HG03103 (cell line): Measurements from ENCODE around the gene HAPLN2.
A peak's percentile ranks its signal among the peaks of the same experiment; 100 is the strongest.
"Not testable (repeated sequence)": the region's sequence is repeated elsewhere in the genome, so short reads cannot be mapped to it uniquely, and the experiment has no call there.

ENCODE experiments used
- ATAC-seq: cut with Tn5 transposase; IDR thresholded peaks from one replicate; pipeline ENCODE4 v1.9.1; 2021; ENCODE audit warnings: low read depth; ENCODE audit not compliant: unreplicated experiment

Gene HAPLN2

DNA sequence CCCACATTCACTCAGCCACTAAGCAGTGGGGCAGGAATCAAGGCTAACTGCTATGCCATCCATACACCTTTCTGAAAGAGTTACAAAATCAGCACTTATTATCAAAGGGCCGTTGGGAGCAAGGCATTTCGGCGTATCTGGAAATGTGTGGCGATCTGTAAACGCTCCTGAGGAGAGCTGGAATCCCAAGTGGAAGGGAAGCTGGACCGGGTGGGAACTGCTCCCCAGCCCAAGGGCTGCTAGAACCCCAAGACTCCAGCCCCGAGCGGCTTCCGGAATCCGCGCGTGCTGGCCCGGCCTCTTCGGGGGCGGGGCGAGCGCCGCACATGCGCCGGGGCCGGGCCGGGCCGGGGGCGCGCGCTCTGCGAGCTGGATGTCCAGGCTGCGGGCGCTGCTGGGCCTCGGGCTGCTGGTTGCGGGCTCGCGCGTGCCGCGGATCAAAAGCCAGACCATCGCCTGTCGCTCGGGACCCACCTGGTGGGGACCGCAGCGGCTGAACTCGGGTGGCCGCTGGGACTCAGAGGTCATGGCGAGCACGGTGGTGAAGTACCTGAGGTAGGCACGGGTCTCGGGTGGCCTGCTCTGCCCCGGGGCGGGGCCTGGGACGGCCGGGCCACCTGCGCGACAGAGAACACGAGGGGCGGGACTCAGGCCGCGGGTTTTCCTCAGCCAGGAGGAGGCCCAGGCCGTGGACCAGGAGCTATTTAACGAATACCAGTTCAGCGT lies 27.6 kb upstream of the HAPLN2 start, which contains the start of gene NAXE:
TSS of gene NAXE (plus strand) at position 345 of the 726 bp plus-strand sequence. CDS start at position 374, 29 bp downstream.
- ATAC-seq: peak; percentile 59

DNA sequence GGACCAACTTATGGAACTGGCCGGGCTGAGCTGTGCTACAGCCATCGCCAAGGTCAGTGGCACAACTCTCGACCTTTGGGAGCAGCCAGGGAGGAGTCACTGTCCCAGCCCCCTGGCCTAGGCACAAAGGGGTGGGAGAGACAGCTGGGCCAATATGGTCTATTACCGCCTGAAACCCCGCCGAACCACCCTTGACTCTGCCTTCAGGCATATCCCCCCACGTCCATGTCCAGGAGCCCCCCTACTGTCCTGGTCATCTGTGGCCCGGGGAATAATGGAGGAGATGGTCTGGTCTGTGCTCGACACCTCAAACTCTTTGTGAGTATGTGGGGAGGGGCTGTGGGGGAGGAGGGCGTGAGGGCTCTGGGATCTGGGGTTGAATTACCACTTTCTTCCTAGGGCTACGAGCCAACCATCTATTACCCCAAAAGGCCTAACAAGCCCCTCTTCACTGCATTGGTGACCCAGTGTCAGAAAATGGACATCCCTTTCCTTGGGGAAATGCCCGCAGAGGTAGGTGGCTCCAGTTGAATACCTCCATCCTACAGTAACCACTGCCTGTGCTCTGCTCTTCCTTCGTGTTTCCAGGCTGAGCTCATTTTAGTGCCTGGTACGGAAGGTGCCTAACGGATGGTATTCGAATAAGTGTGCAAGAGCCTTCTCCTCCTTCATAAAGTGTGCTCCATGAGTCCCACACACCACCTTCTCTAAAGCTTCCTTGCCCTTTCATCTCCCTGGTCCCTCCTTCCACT lies 26.9 kb upstream of the HAPLN2 start:
- ATAC-seq: no peak

DNA sequence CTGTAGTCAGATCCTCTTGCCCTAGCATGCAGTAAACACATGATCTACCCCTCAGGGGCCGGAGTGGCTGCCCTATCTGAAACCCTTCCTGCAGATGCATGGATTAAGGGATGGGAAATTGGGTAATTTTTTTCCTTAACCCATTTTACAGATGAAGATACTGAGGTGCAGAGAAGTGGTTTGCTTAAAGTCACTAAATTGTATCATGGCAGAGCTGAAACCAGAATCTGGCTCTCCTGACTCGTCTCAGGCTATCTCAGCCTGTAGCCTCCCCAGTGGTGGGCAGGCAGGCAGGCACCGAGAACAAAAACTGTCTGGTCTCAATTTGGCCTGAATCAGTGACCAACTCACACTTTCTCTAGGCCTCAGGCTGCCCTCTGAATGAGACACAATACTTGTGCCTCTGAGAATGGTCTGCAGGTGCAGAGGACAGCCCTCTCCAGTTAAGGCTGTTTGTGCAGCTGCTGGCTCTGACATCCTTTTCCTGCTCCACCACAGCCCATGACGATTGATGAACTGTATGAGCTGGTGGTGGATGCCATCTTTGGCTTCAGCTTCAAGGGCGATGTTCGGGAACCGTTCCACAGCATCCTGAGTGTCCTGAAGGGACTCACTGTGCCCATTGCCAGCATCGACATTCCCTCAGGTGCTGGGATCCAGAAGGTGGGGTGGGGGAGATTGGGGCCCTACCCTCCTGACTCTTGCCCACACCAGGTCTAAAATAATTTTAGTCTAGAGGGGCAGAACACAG lies 26.1 kb upstream of the HAPLN2 start:
- ATAC-seq: no peak

DNA sequence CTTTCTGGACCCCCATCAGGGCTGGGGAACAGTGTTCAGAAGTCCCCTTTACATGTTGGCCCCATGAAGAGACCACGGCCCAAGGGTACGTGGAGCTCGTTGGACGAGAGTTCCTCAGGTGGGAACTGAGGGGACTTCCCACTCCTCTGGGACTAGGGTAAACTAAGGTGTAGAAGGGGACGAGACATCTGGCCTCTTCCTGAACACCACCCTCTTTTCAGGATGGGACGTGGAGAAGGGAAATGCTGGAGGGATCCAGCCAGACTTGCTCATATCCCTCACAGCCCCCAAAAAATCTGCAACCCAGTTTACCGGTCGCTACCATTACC lies 25.6 kb upstream of the HAPLN2 start:
- ATAC-seq: no peak

DNA sequence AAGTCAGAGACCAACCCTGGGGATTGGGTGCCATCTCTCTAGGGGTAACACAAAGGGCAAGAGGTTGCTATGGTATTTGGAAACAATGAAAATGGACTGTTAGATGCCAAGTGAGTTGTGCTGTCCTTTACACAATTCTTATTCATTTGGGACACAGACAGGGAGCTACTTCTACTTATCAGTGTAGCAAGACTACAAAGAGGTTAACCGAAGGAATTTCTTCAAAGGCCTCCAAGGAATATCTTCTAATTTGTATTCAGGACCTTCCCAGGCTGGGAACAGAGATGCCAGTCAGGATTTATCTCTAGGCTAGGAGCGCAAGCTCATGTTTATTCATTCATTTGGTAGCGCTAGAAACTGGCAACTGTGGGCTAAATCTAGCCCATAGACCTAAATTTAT lies 25.0 kb upstream of the HAPLN2 start:
- no peak for ATAC-seq

DNA sequence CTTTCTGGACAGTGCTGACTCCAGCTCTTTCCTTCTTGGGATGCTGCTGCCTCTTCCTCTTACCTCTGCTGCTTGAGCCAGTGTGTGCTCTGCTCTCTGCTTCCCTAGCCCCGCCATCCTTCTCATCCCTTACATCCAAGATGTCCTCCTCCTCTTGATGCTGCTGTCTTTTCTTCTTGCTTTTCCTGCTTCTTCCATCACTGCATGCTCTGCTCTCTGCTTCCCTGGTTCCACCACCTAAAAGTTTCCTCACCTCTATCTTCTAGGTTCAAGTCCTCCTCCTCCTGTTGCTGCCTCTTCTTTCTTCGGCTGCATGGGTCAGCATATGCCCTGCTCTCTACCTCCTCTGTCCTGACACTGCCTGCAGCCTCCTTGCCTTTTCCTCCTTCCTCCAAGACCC lies 24.2 kb upstream of the HAPLN2 start:
- ATAC-seq: no peak

DNA sequence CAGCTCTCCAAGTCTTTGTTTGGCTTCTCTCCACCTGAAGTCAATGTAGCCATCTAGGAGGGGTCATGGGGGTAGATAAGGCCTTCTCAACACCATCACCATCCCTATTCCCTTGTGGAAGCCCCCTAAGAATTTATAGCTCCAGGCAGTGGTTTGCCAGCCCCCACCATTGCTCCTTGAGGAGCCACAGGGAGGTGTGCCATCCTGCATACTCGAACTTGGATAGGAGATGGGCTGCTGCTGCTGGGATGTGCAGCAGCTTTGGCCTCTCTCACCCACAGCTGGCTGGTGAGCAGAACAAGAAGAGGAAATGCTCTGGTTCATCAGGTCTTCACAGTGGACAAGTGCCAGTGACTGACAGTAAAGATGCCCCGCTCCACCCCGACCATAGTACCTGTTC lies 22.8 kb upstream of the HAPLN2 start:
- no peak for ATAC-seq

DNA sequence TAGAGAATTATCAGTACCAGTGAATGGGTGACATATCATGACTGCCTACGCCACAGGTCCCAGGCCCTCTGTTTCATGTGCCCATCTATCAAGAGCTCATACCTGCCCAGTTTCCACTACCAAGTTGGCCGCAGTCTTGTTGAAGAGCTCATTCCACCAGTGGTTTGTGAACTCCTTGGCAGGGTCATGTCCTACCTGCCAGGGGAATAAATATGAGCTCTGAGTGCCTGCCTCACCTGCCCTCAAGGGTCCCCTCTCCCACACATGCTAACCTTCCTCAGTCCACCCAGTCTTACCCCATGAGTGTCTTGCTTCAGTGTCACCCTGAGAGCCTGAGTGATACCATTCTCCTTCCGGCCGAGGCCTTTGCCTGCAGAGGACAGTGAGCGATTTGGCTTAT lies 21.1 kb upstream of the HAPLN2 start:
- ATAC-seq: no peak

DNA sequence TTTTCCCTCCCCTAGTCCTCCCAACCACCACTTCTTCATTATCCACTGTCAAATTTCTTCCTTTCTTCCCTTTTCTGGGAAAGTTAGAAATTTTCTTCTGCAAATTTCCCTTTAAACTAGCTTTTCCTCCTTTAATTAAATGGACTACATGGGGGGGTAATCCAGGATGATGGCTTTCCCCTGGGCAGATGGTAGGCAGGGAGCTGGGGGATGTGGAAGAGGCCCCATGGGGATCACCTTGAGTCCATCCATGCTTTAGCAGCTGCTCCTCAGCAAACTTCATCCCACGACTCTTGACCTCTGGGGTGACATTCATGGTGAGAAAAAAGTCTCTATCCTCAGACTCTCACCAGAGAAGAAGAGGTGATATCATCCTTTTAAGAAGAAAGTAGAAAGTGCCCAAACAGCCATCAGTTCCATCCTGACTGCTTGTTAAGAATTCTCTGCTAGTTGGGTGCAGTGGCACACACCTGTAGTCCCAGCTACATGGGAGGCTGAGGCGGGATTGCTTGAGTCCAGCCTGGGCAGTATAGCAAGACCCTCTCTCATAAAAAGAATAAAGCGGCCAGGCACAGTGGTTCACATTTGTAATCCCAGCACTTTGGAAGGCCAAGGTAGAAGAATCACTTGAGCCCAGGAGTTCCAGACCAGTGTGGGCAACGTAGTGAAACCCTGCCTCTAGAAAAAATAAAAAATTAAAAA lies 20.3 kb upstream of the HAPLN2 start:
- ATAC-seq: no peak

DNA sequence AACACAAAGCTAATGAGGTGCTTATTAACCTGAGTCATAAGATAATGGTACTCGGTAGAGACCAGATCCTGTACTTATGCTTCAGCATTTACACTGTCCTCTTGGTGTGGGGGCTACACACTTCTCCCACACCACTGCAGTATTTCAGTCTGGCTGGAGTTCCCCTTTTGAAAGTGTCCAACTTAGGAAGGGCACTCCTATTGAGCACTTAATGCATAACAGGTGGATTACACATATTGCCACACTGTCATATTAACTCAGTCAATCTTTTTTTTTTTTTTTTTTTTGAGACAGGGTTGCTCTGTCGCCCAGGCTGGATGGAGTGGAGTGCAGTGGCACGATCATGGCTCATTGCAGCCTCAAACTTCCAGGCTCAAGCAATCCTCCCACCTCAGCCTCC lies 19.4 kb upstream of the HAPLN2 start:
- ATAC-seq: no peak

DNA sequence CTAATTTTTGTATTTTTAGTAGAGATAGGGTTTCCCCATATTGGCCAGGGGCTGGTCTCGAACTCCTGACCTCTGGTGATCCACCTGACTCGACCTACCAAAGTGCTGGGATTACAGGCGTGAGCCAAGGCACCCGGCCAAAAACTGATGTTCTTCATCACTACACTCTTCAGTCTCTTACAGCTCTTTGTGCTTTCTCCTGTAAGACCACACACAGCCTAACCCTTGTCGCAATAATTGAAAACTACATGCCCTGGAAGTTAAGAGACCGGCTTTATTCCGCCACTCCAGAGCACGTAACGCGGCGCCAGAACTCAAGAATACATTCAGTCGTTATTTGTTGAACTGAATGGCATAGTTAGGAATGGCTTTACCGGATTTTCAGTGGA lies 18.5 kb upstream of the HAPLN2 start:
- no peak for ATAC-seq

DNA sequence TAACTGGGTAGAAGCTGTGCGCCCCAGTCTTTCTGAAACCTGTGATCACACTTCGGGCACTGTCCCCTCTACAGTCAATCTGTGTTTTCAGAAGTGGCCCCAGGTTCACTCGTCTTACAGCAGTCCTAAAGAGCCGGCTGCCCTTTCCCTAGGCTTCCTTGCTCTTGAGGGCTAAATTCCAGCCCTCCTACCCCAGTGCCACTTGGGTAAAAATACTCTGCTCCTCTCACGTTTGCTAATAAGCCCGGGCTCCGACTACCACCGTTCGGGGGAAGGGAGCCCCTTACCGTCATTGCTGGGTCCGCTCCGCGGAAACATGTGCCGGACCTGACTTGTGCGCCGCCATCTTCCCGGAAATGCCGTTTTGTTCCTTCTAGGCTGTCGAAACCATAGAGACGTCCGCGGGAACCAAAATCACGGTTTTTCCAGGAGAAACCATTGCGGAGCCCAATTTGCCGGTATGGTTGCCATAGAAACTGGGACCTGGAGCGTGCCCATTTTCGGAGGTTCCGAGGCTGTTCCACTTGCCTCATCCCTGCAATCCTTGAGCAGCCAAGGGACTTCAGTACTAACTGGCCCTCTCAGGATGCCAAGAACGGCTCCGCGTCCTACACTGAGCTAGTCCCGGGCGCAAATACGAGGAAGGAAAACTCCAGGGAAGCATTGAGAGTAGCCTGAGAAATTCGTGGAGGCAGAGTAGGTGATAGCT lies 17.9 kb upstream of the HAPLN2 start, which contains the start of gene GPATCH4:
TSS of gene GPATCH4 (minus strand) at position 358 of the 709 bp plus-strand sequence.
- ATAC-seq: no peak

DNA sequence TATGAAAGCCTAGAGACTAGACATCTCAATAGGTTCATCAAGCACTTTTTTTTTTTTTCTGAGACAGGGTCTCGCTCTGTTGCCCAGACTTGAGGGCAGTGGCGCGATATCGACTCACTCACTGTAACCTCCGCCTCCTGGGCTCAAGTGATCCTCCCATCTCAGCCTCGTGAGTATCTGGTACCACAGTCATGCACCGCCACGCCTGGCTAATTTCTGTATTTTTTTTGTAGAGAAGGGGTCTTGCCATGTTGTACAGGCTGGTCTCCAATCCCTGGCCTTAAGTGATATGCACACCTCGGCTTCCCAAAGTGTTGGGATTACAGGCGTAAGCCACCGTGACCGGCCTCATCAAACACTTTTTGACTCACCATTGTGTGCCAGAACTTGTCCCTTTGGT lies 17.3 kb upstream of the HAPLN2 start:
- ATAC-seq: no peak

DNA sequence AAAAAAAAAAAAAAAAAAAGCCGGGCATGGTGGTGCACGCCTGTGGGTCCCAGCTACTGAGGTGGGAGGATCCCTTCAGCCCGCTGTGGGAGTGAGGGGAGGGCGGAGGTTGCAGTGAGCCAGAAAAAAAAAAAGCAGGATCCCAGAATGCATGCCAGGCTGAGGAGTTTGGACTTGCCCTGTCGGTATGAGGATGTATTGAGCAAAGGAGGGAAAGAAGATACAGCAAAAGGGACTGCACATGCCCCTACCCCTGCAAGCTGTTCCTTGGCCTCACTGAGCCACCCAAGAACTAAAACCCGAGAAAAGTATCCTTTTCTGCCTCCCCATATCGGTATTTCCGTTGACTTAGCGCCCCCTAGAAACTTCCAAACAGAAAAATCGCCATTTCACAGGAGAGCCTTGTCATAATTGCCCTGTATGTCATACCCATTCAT lies 16.6 kb upstream of the HAPLN2 start:
- no peak for ATAC-seq

DNA sequence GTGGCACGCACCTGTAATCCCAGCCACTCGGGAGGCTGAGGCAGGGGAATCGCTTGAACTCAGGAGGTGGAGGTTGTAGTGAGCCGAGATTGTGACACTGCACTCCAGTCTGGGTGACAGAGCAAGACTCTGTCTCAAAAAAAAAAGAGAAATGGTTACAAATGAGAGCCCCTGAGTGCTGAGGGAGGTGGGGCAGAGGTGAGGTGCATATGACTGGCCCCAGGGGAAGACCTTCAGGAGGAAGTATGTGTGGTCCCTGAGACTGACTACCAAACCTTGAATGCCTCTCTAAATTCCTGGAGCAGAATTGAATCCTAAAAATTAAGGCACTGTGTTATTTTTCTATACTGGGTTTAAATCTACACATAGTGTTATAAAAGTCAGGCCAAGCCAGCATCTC lies 11.9 kb upstream of the HAPLN2 start:
- not testable (repeated sequence) for ATAC-seq

DNA sequence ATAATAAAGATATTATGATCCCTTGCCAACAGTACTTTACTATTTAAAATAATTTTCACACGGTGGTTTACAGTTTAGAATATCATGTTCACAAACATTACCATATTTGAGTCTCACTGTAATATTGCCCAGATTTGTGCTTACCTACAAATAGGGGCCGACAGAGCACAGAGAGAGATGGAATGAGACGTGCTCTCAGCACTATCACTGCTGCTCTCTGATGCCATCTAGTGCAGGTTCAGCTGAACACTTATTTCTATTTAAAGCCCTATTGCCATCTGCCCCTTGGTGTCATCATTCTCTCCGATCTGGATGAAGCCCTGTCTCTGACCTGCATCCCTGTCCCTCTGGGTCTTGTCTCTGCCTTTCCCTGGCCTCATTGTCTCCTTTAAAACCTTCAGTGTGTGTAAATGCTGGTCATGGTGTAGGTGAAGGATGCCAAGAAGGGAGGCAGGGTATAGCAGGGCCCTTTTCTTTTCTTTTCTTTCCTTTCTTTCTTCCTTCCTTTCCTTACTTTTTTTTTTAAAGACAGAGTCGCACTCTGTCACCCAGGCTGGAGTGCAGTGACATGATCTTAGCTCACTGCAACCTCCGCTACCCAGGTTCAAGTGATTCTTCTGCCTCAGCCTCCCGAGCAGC lies 11.1 kb upstream of the HAPLN2 start:
- ATAC-seq: no peak

DNA sequence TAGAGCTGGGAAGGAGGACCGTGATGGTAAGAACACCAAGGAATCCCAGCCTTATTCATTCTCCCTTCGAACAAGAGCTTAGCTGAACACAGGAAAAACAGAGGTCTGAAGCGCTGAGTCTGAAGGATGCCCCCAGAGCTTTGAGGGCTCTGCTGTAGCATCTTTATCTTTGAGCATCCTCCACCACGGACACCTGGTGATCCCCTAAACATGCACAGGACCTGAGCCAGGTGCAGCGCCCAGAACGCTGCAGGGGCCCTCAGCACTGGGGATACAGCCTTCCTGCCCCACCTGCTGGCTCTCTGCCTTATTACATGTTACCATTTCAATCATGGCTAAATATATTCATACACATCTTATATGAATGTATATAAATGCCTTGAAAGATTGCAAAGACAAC lies 10.2 kb upstream of the HAPLN2 start:
- no peak for ATAC-seq

DNA sequence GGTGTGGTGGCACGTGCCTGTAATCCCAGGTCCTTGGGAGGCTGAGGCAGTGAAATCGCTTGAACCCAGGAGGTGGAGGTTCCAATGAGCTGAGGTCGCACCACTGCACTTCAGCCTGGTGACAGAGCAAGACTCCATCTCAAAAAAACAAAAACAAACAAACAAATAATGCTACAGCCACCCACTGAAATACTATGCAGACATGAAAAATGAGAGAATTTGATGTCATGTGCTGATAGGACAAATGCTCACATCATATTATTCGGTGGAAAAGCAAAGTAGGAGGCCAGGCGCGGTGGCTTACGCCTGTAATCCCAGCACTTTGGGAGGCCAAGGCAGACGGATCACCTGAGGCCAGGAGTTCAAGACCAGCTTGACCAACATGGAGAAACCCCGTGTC lies 9.1 kb upstream of the HAPLN2 start:
- not testable (repeated sequence) for ATAC-seq

DNA sequence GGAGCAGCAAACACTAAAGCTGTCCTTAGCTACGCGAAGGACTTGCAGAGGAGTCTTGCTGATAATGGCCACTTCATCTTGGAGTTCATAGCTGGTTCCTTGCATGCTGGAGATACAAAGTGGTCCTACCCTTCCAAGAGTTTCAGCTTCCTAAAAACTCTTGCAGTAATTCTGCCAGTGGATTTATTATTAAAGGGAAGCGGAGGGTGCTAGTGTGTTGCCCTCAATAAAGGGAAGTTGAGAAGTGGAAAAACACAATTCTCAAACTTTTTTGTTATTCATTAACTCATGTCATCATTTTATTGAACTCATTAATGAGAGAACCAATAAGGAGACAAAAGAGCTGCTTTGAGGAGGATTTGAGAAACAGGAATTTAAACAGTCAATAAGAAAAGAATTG lies 6.5 kb upstream of the HAPLN2 start:
- ATAC-seq: no peak

DNA sequence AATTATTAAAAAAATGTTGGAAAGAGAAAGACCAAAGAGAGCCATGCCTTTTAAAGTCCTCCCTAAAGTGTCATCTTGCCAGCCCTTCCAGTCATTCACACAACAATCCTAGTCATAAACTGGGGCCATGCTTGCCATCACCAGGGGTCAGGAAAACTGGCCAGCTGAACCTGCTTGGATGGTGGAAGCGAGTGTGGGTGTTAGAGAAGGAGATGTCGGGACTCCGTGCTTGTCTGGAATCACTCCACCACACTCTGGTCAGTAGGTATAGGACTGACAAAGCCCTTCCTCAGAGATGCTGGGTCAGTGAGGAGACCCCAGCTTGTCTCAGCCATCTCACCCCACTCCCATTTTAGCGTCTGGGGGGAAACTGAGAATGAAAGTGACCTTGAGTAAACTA lies 3.3 kb upstream of the HAPLN2 start:
- no peak for ATAC-seq
